ENCODE measurements around the gene CYP27B1.

Gene CYP27B1

GRCh38 chr12:57802607-57803006, 35.7 kb upstream of the CYP27B1 start:
- no peak overlapping the region for H3K4me3 ChIP-seq (ENCODE audit: low read depth, low read length)
- TF ChIP-seq, protein P1, sequence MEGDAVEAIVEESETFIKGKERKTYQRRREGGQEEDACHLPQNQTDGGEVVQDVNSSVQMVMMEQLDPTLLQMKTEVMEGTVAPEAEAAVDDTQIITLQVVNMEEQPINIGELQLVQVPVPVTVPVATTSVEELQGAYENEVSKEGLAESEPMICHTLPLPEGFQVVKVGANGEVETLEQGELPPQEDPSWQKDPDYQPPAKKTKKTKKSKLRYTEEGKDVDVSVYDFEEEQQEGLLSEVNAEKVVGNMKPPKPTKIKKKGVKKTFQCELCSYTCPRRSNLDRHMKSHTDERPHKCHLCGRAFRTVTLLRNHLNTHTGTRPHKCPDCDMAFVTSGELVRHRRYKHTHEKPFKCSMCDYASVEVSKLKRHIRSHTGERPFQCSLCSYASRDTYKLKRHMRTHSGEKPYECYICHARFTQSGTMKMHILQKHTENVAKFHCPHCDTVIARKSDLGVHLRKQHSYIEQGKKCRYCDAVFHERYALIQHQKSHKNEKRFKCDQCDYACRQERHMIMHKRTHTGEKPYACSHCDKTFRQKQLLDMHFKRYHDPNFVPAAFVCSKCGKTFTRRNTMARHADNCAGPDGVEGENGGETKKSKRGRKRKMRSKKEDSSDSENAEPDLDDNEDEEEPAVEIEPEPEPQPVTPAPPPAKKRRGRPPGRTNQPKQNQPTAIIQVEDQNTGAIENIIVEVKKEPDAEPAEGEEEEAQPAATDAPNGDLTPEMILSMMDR (IDR thresholded peaks at IDR 0.05; ENCODE audit: low read depth, low read length), result no peak

GRCh38 chr12:57800965-57801364, 34.1 kb upstream of the CYP27B1 start:
- TF ChIP-seq, protein P1 (IDR thresholded peaks at IDR 0.05; ENCODE audit: low read depth, low read length), result no peak
- H3K4me3 ChIP-seq (ENCODE audit: low read depth, low read length), result no peak overlapping the region

GRCh38 chr12:57797933-57798332, 31.1 kb upstream of the CYP27B1 start:
- TF ChIP-seq, protein P1 (IDR thresholded peaks at IDR 0.05; ENCODE audit: low read depth, low read length), result no peak

GRCh38 chr12:57796996-57797395, 30.1 kb upstream of the CYP27B1 start:
- TF ChIP-seq, protein P1 (IDR thresholded peaks at IDR 0.05; ENCODE audit: low read depth, low read length), result no peak
- H3K4me3 ChIP-seq (ENCODE audit: low read depth, low read length), result no peak overlapping the region

More at GRCh38 chr12:57797933-57798332, 31.1 kb upstream of the CYP27B1 start:
- H3K4me3 ChIP-seq (ENCODE audit: low read depth, low read length), result no peak overlapping the region

DNA sequence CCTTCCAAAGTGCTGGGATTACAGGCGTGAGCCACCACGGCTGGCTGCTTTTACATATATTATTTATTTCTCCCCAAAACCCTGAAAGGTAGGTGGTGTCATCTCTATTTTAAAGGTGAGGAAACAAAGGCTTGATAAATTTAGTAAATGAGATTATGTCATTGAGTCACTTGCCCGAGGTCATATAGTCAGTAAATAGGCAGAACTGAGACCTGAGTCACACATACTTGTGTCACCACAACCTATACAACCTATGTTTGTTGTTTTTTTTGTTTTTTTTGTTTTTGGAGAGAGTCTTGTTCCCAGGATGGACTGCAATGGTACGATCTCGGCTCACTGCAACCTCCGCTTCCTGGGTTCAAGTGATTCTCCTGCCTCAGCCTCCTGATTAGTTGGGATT, 28.5 kb upstream of the CYP27B1 start:
- H3K4me3 ChIP-seq (ENCODE audit: low read depth, low read length), result no peak overlapping the region
- TF ChIP-seq, protein P1 (IDR thresholded peaks at IDR 0.05; ENCODE audit: low read depth, low read length), result no peak

DNA sequence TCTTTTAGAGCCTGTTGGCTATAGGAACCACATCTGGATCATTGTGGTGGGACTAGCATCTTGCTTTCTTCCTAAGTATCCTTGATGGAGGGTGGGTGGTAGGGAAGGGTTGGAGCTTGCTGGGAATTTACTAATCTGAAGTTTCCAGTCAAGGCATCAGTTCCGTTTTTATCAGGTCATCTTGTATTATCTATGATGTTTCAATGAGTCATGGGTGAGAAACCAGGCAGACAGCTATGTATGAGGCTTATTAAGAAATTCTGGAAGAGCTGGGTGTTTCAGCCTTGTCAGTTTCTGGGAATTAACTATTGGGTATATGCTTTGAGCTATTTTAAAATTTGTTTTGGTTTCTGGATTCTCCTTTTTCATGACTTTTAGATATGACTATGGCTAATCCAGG, 27.0 kb upstream of the CYP27B1 start:
- TF ChIP-seq, protein P1 (IDR thresholded peaks at IDR 0.05; ENCODE audit: low read depth, low read length), result no peak
- H3K4me3 ChIP-seq (ENCODE audit: low read depth, low read length), result no peak overlapping the region

DNA sequence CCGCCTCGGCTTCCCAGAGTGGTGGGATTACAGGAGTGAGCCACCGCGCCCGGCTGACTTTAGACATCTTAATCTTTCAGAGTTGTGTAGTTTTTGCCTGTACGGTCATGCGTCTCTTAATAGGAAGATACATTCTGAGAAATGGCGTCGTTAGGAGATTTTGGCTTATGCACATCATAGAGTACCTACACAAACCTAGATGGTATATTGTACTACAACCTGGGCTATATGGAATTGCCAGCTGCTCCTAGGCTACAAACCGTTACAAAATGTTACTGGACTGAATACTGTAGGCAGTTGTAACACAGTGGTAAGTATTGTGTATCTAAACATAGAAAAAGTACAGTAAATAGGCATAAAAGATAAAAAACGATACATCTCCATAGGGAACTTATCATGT, 17.0 kb upstream of the CYP27B1 start:
- TF ChIP-seq, protein P1 (IDR thresholded peaks at IDR 0.05; ENCODE audit: low read depth, low read length), result no peak
- no peak overlapping the region for H3K4me3 ChIP-seq (ENCODE audit: low read depth, low read length)
